OCI-LY3 (cell line): Measurements from ENCODE around the gene MLH3.

Experiments
- H2AFZ ChIP-seq: fragments of 200-600, 300-600 bp; shearing (Covaris generic); 2 replicates; pipeline ENCODE4 v1.6.0; 2014; ENCODE audit warnings: antibody characterized with exemption, low read depth, low read length
- H3K27ac ChIP-seq: fragments of 200-600, 300-600 bp; sonication (generic); 2 replicates; pipeline ENCODE4 v1.5.1; 2014; ENCODE audit warnings: mild to moderate bottlenecking, low read length, moderate library complexity, mixed read lengths
- H3K27me3 ChIP-seq: fragments of 200-600, 300-600 bp; sonication (generic); 2 replicates; pipeline ENCODE4 v1.6.1; 2014; ENCODE audit warnings: low read depth, low read length, mixed read lengths
- H3K36me3 ChIP-seq: fragments of 200-600, 300-600 bp; sonication (generic); replicated peaks from 2 replicates; pipeline ENCODE3; 2014; ENCODE audit warnings: low read depth, low read length, mixed read lengths
- H3K4me1 ChIP-seq: fragments of 300-600, 200-600 bp; sonication (generic); 2 replicates; pipeline ENCODE4 v1.6.1; 2014; ENCODE audit warnings: low read length, mixed read lengths
- H3K4me2 ChIP-seq: fragments of 200-600, 300-600 bp; sonication (generic); 2 replicates; pipeline ENCODE4 v1.6.1; 2014; ENCODE audit warnings: low read length, mixed read lengths
- H3K4me3 ChIP-seq: fragments of 300-600, 200-600 bp; sonication (generic); 2 replicates; pipeline ENCODE4 v1.5.1; 2014; ENCODE audit warnings: antibody characterized with exemption, mild to moderate bottlenecking, low read length, moderate library complexity
- H3K79me2 ChIP-seq: fragments of 300-600, 200-600 bp; shearing (Covaris generic); 2 replicates; pipeline ENCODE4 v1.6.1; 2014; ENCODE audit warnings: mild to moderate bottlenecking, low read length, mixed read lengths
- H3K9ac ChIP-seq: fragments of 300-600, 200-600 bp; shearing (Covaris generic); 2 replicates; pipeline ENCODE4 v1.6.0; 2014; ENCODE audit warnings: mild to moderate bottlenecking, low read length, moderate library complexity
- H3K9me3 ChIP-seq: fragments of 200-600, 300-600 bp; shearing (Covaris generic); 2 replicates; pipeline ENCODE4 v1.6.1; 2014; ENCODE audit warnings: low read length, mixed read lengths; ENCODE audit not compliant: insufficient read depth
- H4K20me1 ChIP-seq: fragments of 200-600, 300-600 bp; sonication (generic); 2 replicates; pipeline ENCODE4 v1.6.1; 2016; ENCODE audit warnings: low read length, mixed read lengths; ENCODE audit not compliant: insufficient read depth
- EZH2phosphoT487 ChIP-seq: fragments of 200-600 bp; shearing (Covaris generic); IDR thresholded peaks from 2 replicates; pipeline ENCODE4 v1.6.1; 2018; ENCODE audit warnings: antibody characterized with exemption, mixed run types, low read depth
- TF ChIP-seq, protein P1 (sequence below): fragments of 200-600, 300-600 bp; sonication (generic); IDR thresholded peaks from 2 replicates; pipeline ENCODE4 v1.5.1; 2014; ENCODE audit warnings: antibody characterized with exemption, low read length, low read depth

The MLH3 gene

GRCh38 chr14:74984236-74985027 lies 66.8 kb downstream of the MLH3 start:
- H3K27ac ChIP-seq: no peak overlapping the region
- no peaks in the 10 kb centered on the region for H3K9me3 ChIP-seq
- no peak overlapping the region for H3K4me2 ChIP-seq
- no peaks in the 10 kb centered on the region for H3K4me1 ChIP-seq
- no peaks in the 10 kb centered on the region for H3K27me3 ChIP-seq
- TF ChIP-seq, protein P1, sequence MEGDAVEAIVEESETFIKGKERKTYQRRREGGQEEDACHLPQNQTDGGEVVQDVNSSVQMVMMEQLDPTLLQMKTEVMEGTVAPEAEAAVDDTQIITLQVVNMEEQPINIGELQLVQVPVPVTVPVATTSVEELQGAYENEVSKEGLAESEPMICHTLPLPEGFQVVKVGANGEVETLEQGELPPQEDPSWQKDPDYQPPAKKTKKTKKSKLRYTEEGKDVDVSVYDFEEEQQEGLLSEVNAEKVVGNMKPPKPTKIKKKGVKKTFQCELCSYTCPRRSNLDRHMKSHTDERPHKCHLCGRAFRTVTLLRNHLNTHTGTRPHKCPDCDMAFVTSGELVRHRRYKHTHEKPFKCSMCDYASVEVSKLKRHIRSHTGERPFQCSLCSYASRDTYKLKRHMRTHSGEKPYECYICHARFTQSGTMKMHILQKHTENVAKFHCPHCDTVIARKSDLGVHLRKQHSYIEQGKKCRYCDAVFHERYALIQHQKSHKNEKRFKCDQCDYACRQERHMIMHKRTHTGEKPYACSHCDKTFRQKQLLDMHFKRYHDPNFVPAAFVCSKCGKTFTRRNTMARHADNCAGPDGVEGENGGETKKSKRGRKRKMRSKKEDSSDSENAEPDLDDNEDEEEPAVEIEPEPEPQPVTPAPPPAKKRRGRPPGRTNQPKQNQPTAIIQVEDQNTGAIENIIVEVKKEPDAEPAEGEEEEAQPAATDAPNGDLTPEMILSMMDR: no peak
- no peak for TF ChIP-seq EZH2phosphoT487
- H3K9ac ChIP-seq: no peak overlapping the region
- H3K4me3 ChIP-seq: no peak overlapping the region
- no peaks in the 10 kb centered on the region for H3K36me3 ChIP-seq
- H3K79me2 ChIP-seq: no peaks in the 10 kb centered on the region
- no peaks in the 10 kb centered on the region for H4K20me1 ChIP-seq
- H2AFZ ChIP-seq: no peak overlapping the region

DNA sequence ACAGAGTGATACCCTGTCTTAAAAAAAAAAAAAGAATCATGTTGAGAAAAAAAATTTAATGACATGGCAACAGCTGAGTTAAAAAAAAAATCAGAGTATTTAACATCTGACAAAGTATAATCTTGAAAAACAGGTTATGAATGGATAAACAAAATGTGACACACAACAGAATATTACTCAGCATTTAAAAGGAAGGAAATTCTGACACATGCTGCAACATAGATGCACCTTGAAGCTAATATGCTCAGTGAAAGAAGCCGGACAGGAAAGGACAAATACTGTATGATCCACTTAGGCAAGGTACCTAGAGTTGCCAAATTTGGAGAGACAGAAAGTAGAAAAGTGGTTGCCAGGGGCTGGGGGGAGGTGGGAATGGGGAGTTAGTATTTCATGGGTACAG lies 67.9 kb downstream of the MLH3 start:
- H3K36me3 ChIP-seq: no peaks in the 10 kb centered on the region
- no peak overlapping the region for H3K9ac ChIP-seq
- TF ChIP-seq, protein P1: no peak
- TF ChIP-seq EZH2phosphoT487: no peak
- no peak overlapping the region for H3K4me3 ChIP-seq
- no peak overlapping the region for H3K27ac ChIP-seq
- H2AFZ ChIP-seq: no peak overlapping the region
- H3K27me3 ChIP-seq: no peaks in the 10 kb centered on the region
- H3K4me1 ChIP-seq: no peaks in the 10 kb centered on the region
- H3K79me2 ChIP-seq: no peaks in the 10 kb centered on the region
- no peak overlapping the region for H3K4me2 ChIP-seq
- no peaks in the 10 kb centered on the region for H3K9me3 ChIP-seq
- H4K20me1 ChIP-seq: no peaks in the 10 kb centered on the region

- H3K79me2 ChIP-seq: no peaks in the 10 kb centered on the region
- H2AFZ ChIP-seq: no peak overlapping the region
- H3K9ac ChIP-seq: no peak overlapping the region
- H4K20me1 ChIP-seq: no peaks in the 10 kb centered on the region
- no peak overlapping the region for H3K4me3 ChIP-seq
- no peaks in the 10 kb centered on the region for H3K36me3 ChIP-seq
- no peaks in the 10 kb centered on the region for H3K4me1 ChIP-seq
- TF ChIP-seq EZH2phosphoT487: no peak
- TF ChIP-seq, protein P1: no peak
- H3K9me3 ChIP-seq: no peaks in the 10 kb centered on the region
- no peak overlapping the region for H3K4me2 ChIP-seq
- H3K27me3 ChIP-seq: no peaks in the 10 kb centered on the region
- H3K27ac ChIP-seq: no peak overlapping the region
Measured at GRCh38 chr14:74982661-74983060, 68.6 kb downstream of the MLH3 start.

- Histone ChIP-seq H3K4me1 (no peaks in the 10 kb centered on the region), H3K79me2 (no peaks in the 10 kb centered on the region), H3K9me3 (no peaks in the 10 kb centered on the region), H2AFZ (no peak overlapping the region), H3K4me3 (no peak overlapping the region), H4K20me1 (no peaks in the 10 kb centered on the region), H3K27ac (no peak overlapping the region), H3K27me3 (no peaks in the 10 kb centered on the region), H3K9ac (no peak overlapping the region), H3K36me3 (no peaks in the 10 kb centered on the region), H3K4me2 (no peak overlapping the region)
- TF ChIP-seq EZH2phosphoT487: no peak
- TF ChIP-seq, protein P1: no peak
Measured at GRCh38 chr14:74981833-74982232, 69.4 kb downstream of the MLH3 start.
